Endometrial microvascular endothelial cells (primary cell): ENCODE data around the gene ACP5. TPM values are rescaled to one million over a fixed set of nuclear protein-coding genes. Genes with fewer than 3 reads are reported as not detected.
"Not testable (repeated sequence)": the region's sequence is repeated elsewhere in the genome, so short reads cannot be mapped to it uniquely, and the experiment has no call there.

Source experiments
- in situ Hi-C: cut with HindIII; loops from 2 replicates; pipeline ENCODE4 v1.10.0; 2017; ENCODE audit warnings: low sequenced_read_pairs, low pct_unique_long_range_greater_than_20kb; ENCODE audit errors: inconsistent ontology term
- total RNA-seq: library from RNA; depleted of rRNA; stranded (reverse); fragments of >200 nt; gene quantifications from one replicate; pipeline ENCODE4 v1.2.3, GENCODE V29; 2015; ENCODE audit errors: inconsistent ontology term

The ACP5 gene
- total RNA-seq: not detected

GRCh38 chr19:11577451-11578257 lies at the start of gene ACP5:
TSS of gene ACP5 (minus strand) at chr19:11577645. CDS start at chr19:11577317, 328 bp downstream.
- in situ Hi-C loops: no loop called here

- in situ Hi-C loops: no loop called here
These were observed 48.8 kb upstream of the ACP5 start for GRCh38 chr19:11626252-11626651.

- in situ Hi-C loops: no loop called here
These were observed 46.6 kb upstream of the ACP5 start for GRCh38 chr19:11624069-11624463.

- in situ Hi-C loops: not testable (repeated sequence)
These were observed 45.0 kb upstream of the ACP5 start for GRCh38 chr19:11622401-11622800.

GRCh38 chr19:11620553-11620952 lies 43.1 kb upstream of the ACP5 start:
- in situ Hi-C loops: no loop called here

- in situ Hi-C loops: no loop called here
These were observed 40.0 kb upstream of the ACP5 start for GRCh38 chr19:11617180-11618062.

GRCh38 chr19:11612816-11613511 lies 35.5 kb upstream of the ACP5 start:
- in situ Hi-C loops: no loop called here

GRCh38 chr19:11611730-11612129 lies 34.3 kb upstream of the ACP5 start:
- in situ Hi-C loops: no loop called here

GRCh38 chr19:11606484-11606883 lies 29.0 kb upstream of the ACP5 start:
- in situ Hi-C loops: no loop called here

GRCh38 chr19:11599704-11600103 lies 22.3 kb upstream of the ACP5 start:
- in situ Hi-C loops: not testable (repeated sequence)

- in situ Hi-C loops: no loop called here
These were observed 21.3 kb upstream of the ACP5 start for GRCh38 chr19:11598746-11599145.

GRCh38 chr19:11598103-11598483 lies 20.6 kb upstream of the ACP5 start:
- in situ Hi-C loops: no loop called here

- in situ Hi-C loops: no loop called here
These were observed 20.0 kb upstream of the ACP5 start, which contains the start of gene ZNF627 for GRCh38 chr19:11597202-11598102. TSS of gene ZNF627 (plus strand) at chr19:11597483. CDS start at chr19:11597628, 145 bp downstream.

GRCh38 chr19:11596156-11596555 lies 18.7 kb upstream of the ACP5 start:
- in situ Hi-C loops: no loop called here

- in situ Hi-C loops: no loop called here
These were observed 16.6 kb upstream of the ACP5 start for GRCh38 chr19:11594084-11594483.

GRCh38 chr19:11587975-11588631 lies 10.7 kb upstream of the ACP5 start:
- in situ Hi-C loops: no loop called here

GRCh38 chr19:11587302-11587974 lies 10.0 kb upstream of the ACP5 start:
- in situ Hi-C loops: no loop called here
